GM11168 (cell line): ENCODE data around the gene SLC43A3.

Experiments used
- in situ Hi-C: fragments of 300-500 bp; cut with MboI; formaldehyde crosslinking; loops from one replicate; pipeline ENCODE4 v1.12.0; 2022; ENCODE audit warnings: low sequenced_read_pairs; ENCODE audit not compliant: unreplicated experiment

SLC43A3 gene

DNA sequence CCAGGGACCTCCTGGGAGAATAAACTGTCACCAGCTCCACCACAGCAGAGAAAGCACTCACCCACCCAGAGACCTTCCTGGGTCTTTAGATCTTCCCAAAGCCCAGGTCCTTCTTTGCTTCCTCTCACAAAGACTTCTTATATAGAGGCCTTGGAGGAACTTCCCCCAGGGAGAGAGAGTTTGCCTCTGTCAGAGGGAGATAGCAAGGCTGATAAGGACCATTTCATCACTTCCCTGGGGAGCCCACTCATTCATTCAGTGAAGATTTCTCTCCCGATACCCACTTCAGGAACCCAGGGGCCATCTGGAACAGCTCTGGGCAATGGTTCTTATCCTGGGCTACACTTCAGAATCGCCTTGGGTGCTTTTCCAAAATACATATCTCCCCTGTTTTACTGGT is 36.4 kb downstream of the SLC43A3 start, which contains the start of gene PRG2:
TSS of gene PRG2 (minus strand) at position 116 of the 400 bp plus-strand sequence. CDS start 706 bp downstream, outside the sequence.
- in situ Hi-C loops, result no loop called here

- in situ Hi-C loops, result no loop called here
These were observed 39.5 kb downstream of the SLC43A3 start for GRCh38 chr11:57387289-57388030.

GRCh38 chr11:57386178-57386940 is 40.6 kb downstream of the SLC43A3 start:
- in situ Hi-C loops, result no loop called here

DNA sequence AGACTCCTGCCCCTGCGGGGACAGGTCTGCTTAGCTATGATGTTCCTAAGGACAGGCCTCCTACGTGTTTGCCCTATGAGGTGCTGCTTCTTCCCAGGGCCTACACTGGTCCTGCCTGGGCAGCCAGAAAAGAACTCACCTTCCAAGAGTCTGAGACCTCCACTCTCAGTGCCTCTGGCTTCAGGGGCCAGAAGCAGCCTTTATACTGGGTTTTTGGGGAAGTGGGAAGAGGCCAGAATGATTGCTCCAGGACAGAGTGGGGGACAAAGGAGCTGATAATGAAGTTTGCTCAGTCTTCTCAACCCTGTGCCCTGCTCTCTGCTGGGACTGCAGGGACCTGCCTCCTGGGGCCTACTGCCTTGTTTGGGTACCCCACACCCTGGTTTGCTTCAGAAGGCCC is 45.9 kb downstream of the SLC43A3 start, which contains the start of gene PRG3:
TSS of gene PRG3 (minus strand) at position 176 of the 400 bp plus-strand sequence. CDS start 442 bp downstream, outside the sequence.
- in situ Hi-C loops, result no loop called here

- in situ Hi-C loops, result no loop called here
These were observed 47.2 kb downstream of the SLC43A3 start for GRCh38 chr11:57379732-57380131.

DNA sequence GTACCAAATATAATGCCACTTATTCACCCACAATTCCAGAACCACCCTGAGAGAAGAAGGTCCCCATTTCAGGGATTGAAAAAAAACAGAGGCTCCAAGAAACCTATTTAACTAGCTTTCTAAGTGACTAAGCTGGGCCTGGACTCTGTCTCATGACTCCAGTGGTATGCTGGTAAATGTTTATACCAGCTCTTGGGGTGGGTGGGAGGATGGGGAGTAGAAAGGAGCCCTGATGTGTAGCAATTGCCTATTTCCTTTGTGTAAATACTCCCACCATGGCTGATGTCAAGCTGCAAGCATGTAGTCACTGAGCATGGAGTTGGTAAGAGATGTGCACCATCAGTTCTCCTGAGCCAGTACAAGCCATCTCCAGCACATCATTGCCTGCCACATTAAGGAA is 48.7 kb downstream of the SLC43A3 start:
- in situ Hi-C loops, result no loop called here

- in situ Hi-C loops, result no loop called here
These were observed 49.8 kb downstream of the SLC43A3 start for GRCh38 chr11:57377107-57377506.

DNA sequence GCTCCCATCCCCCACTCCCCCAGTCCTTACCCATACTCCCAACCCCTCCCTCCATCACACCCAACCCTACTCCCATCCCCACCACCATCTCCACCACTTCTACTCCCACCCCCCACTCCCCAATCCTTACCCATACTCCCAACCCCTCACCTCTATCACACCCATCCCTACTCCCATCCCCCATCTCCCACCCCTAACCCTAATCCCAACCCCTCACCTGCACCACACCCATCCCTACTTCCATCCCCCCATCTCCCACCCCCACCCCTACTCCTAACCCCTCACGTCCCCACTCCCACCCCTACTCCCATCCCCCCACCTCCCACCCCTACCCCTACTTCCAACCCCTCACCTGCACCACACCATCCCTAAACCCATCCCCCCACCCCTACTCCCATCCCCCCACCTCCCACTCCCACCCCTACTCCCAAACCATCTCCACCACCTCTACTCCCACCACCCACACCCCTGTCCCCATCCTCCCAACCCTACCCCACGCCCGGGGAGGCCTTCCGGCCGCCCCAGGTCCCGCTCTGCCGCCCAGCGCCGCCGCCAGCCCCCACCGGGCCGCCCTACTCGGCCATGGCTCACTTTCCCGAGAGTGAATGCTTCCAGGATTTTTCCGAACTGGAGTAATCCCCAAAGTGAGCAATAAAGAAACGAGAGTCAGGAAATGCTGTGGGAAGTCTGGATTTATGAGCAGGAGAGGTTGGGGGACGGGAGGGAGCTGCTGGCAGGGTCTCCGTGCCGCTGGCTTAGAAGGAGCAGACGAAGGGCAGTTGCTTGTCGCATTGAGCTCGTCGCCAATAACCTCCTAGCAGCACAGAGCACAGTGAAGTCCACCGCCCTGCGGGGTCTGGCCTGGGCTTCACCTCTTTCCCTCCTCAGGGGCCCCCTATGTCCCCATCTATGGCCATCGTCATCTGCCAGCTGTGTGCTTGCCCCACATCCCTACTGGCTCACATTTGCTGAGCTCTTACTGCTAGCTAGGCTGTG is 50.5 kb downstream of the SLC43A3 start:
- in situ Hi-C loops, result no loop called here

- in situ Hi-C loops, result no loop called here
These were observed 51.4 kb downstream of the SLC43A3 start for GRCh38 chr11:57375490-57375889.

GRCh38 chr11:57374966-57375365 is 52.0 kb downstream of the SLC43A3 start:
- in situ Hi-C loops, result no loop called here

GRCh38 chr11:57373146-57373545 is 53.8 kb downstream of the SLC43A3 start:
- in situ Hi-C loops, result no loop called here

- in situ Hi-C loops, result no loop called here
These were observed 56.0 kb downstream of the SLC43A3 start for GRCh38 chr11:57370941-57371340.

GRCh38 chr11:57370251-57370650 is 56.7 kb downstream of the SLC43A3 start:
- in situ Hi-C loops, result no loop called here

DNA sequence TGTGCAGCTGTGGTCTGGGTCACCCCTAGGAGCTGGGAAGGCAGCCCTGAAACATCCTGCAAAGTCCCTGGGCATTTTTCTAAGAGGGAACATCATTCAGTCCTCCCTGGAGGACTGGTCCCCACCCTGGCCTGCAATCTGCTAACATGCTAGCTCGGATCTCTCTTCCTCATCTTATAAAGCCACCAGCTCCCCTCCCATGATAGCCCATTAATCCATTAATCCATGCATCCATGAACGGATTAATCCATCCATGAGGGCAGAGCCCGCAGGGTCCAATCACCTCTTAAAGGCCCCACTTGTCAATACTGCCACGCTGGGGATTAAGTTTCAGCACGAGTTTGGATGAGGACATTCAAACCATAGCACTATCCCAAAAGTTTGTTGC is 58.1 kb downstream of the SLC43A3 start:
- in situ Hi-C loops, result no loop called here

DNA sequence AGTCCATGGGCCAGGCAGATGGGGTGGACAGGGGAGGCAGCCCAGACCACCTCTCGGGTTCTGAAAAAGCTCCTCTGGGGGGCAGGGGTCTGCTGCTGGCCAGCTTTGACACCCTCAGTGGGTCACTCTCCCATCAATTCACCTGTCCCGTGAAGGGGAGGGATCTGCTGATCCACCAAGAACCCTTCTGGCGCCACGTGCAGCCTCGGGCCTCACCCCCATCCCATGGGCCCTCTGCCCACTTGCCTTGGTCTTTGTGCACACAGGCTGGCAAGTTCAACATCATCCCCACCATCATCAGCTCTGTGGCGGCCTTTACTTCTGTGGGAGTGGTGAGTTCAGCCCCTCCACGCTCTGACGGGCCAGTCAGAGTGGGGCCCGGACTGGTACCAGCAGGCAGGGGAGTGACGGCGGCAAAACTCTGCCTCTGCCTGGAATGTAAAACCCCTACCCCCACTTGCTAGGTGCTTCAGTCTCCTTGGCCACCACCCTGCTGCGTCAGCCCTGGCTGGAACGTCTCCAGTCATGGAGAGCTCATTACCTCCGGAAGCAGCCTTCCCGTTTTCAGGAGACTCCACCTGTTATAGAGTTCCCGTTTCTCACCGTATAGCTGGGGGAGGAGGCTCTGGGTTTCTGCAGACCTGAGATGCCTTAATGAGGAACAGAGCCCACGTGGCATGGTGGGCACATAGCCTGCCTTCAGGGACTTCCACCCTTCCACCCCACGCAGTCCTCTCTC is 58.6 kb downstream of the SLC43A3 start:
- in situ Hi-C loops, result no loop called here

- in situ Hi-C loops, result no loop called here
These were observed 61.9 kb downstream of the SLC43A3 start for GRCh38 chr11:57364851-57365660.

DNA sequence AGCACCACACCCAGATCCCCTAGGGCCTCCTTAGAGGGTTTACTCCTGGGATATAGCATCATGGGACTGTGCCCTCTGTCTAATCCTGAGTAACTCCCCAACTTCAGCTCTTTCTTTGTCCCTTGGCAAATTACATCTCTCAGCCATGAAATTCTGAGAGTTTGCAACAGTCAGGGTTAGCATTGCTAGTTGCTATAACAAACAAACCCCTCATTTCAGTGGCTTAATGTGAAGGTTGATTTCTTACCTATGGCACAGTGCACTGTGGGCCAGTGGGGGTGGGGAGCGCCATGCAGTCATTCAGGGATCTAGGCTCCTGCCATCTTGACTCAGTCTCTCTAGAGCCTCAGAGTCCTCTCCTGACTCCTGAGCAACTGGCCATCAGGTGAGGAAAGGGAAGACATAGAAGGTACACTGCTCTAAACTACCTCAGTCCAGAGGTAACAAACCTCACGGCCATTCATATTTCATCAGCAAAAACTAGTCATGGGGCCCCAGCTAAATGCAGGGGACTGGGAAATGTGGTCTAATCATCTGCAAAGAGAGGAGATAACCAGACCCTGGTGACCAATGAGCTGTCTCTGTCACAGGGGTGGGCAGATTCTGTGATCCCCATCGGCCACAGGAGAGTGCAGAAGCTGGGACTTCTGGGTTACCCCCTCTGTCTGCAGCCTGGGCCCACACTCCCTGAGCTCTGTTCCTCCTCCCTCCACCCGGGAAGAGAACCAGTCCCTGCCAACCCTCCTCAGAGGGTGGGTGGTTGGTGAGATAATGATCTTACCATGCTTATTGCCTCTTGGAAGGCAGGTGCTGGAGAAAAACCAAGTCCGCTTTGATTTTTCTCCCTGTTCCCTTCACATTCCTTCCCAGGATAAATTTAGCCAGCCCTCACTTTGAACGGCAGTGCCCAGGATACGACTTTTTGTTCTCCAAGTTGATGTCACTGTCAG is 63.5 kb downstream of the SLC43A3 start:
- in situ Hi-C loops, result no loop called here

- in situ Hi-C loops, result no loop called here
These were observed 65.0 kb downstream of the SLC43A3 start for GRCh38 chr11:57361926-57362325.
